H9 (cell line): ENCODE data around the gene RND1. TPM values are rescaled to one million over a fixed set of nuclear protein-coding genes. Genes with fewer than 3 reads are reported as not detected.
"Not testable (repeated sequence)": the region's sequence is repeated elsewhere in the genome, so short reads cannot be mapped to it uniquely, and the experiment has no call there.

Source experiments
- DNase-seq: peaks from one replicate; pipeline ENCODE4 v3.0.0-alpha.2; 2017
- H2AFZ ChIP-seq: one replicate; pipeline ENCODE4 v1.6.1; 2013; ENCODE audit warnings: mild to moderate bottlenecking, low read length, control low read depth, moderate library complexity
- H2AK5ac ChIP-seq: 2 replicates; pipeline ENCODE4 v1.6.1; 2013; ENCODE audit warnings: low read length, control low read depth, mixed read lengths; ENCODE audit not compliant: insufficient read length
- H2BK120ac ChIP-seq: one replicate; pipeline ENCODE4 v1.6.1; 2013; ENCODE audit warnings: low read depth, mild to moderate bottlenecking, low read length, control low read depth, inconsistent platforms; ENCODE audit not compliant: poor library complexity, severe bottlenecking
- H2BK12ac ChIP-seq: 2 replicates; pipeline ENCODE4 v1.6.1; 2013; ENCODE audit warnings: low read length, control low read depth, mixed read lengths, low read depth; ENCODE audit not compliant: insufficient read length
- H2BK15ac ChIP-seq: 2 replicates; pipeline ENCODE4 v1.6.1; 2013; ENCODE audit warnings: low read depth, low read length, control low read depth
- H2BK20ac ChIP-seq: one replicate; pipeline ENCODE4 v1.6.1; 2013; ENCODE audit warnings: low read depth, mild to moderate bottlenecking, low read length, control low read depth, inconsistent platforms; ENCODE audit not compliant: poor library complexity, severe bottlenecking
- H2BK5ac ChIP-seq: 2 replicates; pipeline ENCODE4 v1.6.1; 2013; ENCODE audit warnings: low read length, control low read depth, mixed read lengths; ENCODE audit not compliant: insufficient read length
- H3K14ac ChIP-seq: 2 replicates; pipeline ENCODE4 v1.6.1; 2013; ENCODE audit warnings: low read length, control low read depth; ENCODE audit not compliant: insufficient read depth
- H3K18ac ChIP-seq: 2 replicates; pipeline ENCODE4 v1.6.1; 2013; ENCODE audit warnings: low read depth, mild to moderate bottlenecking, mixed read lengths, low read length, control low read depth; ENCODE audit not compliant: insufficient read length
- H3K23ac ChIP-seq: 2 replicates; pipeline ENCODE4 v1.6.1; 2013; ENCODE audit warnings: low read length, control low read depth, mixed read lengths, low read depth; ENCODE audit not compliant: insufficient read length
- H3K23me2 ChIP-seq: 2 replicates; pipeline ENCODE4 v1.6.1; 2013; ENCODE audit warnings: low read depth, mild to moderate bottlenecking, mixed read lengths, low read length, control low read depth; ENCODE audit not compliant: insufficient read length, poor library complexity, severe bottlenecking
- H3K27ac ChIP-seq: 2 replicates; pipeline ENCODE4 v1.5.1; 2013; ENCODE audit warnings: low read length, control low read depth, mixed read lengths, low read depth; ENCODE audit not compliant: insufficient read length
- H3K27me3 ChIP-seq: 2 replicates; pipeline ENCODE4 v1.6.1; 2013; ENCODE audit warnings: low read length, control low read depth, inconsistent platforms; ENCODE audit not compliant: insufficient read depth
- H3K4ac ChIP-seq: 2 replicates; pipeline ENCODE4 v1.6.1; 2013; ENCODE audit warnings: low read depth, mild to moderate bottlenecking, control low read depth, inconsistent platforms, low read length, moderate library complexity
- H3K4me1 ChIP-seq: 2 replicates; pipeline ENCODE4 v1.6.1; 2013; ENCODE audit warnings: low read length, control low read depth, inconsistent platforms; ENCODE audit not compliant: insufficient read depth
- H3K4me2 ChIP-seq: 2 replicates; pipeline ENCODE4 v1.6.1; 2013; ENCODE audit warnings: low read length, control low read depth, mixed read lengths; ENCODE audit not compliant: insufficient read length, insufficient read depth
- H3K56ac ChIP-seq: 2 replicates; pipeline ENCODE4 v1.6.1; 2013; ENCODE audit warnings: low read depth, mild to moderate bottlenecking, mixed read lengths, low read length, control low read depth; ENCODE audit not compliant: insufficient read length
- H3K79me1 ChIP-seq: 2 replicates; pipeline ENCODE4 v1.6.1; 2013; ENCODE audit warnings: low read depth, mild to moderate bottlenecking, moderate library complexity, low read length, control low read depth, inconsistent platforms; ENCODE audit not compliant: insufficient read depth, poor library complexity, severe bottlenecking
- H3K79me2 ChIP-seq: 2 replicates; pipeline ENCODE4 v1.6.1; 2013; ENCODE audit warnings: low read length, control low read depth, inconsistent platforms; ENCODE audit not compliant: insufficient read depth
- H3K9ac ChIP-seq: 2 replicates; pipeline ENCODE4 v1.6.1; 2013; ENCODE audit warnings: low read length, control low read depth, mixed read lengths; ENCODE audit not compliant: insufficient read length; ENCODE audit errors: extremely low read depth
- H3K9me3 ChIP-seq: one replicate; pipeline ENCODE4 v1.6.1; 2013; ENCODE audit warnings: low read depth, low read length, inconsistent platforms; ENCODE audit not compliant: control insufficient read depth
- H3T11ph ChIP-seq: one replicate; pipeline ENCODE4 v1.6.1; 2013; ENCODE audit warnings: mild to moderate bottlenecking, low read length, control low read depth, inconsistent platforms
- H4K20me1 ChIP-seq: one replicate; pipeline ENCODE4 v1.6.1; 2013; ENCODE audit not compliant: control insufficient read depth, insufficient read length, insufficient read depth
- H4K5ac ChIP-seq: 2 replicates; pipeline ENCODE4 v1.6.1; 2013; ENCODE audit warnings: low read depth, mild to moderate bottlenecking, mixed read lengths, low read length, control low read depth; ENCODE audit not compliant: insufficient read length
- H4K8ac ChIP-seq: replicated peaks from 2 replicates; pipeline ENCODE4 v1.6.1; 2013; ENCODE audit warnings: low read length, control low read depth, mixed read lengths, low read depth; ENCODE audit not compliant: insufficient read length
- H4K91ac ChIP-seq: 2 replicates; pipeline ENCODE4 v1.6.1; 2013; ENCODE audit warnings: low read depth, mild to moderate bottlenecking, moderate library complexity, mixed read lengths, low read length, control low read depth; ENCODE audit not compliant: insufficient read length
- H3K27ac Mint-ChIP-seq, 3 experiments: 2 replicates in 2 of 3; 3 replicates in 1 of 3; pipeline ENCODE4 v1.8.0; 2020 to 2021; ENCODE audit warnings: mixed read lengths in 3 of 3, mild to moderate bottlenecking in 1 of 3, moderate library complexity in 1 of 3
- H3K27me3 Mint-ChIP-seq: 2 replicates; pipeline ENCODE4 v1.8.0; 2021; ENCODE audit warnings: low read depth, mild to moderate bottlenecking, moderate library complexity, mixed read lengths
- H3K36me3 Mint-ChIP-seq, 3 experiments: 2 replicates in 2 of 3; 3 replicates in 1 of 3; pipeline ENCODE4 v1.8.0; 2020 to 2021; ENCODE audit warnings: low read depth in 3 of 3, mixed read lengths in 3 of 3; ENCODE audit not compliant: insufficient read depth in 1 of 3
- H3K4me1 Mint-ChIP-seq, 2 experiments: 2 replicates each; pipeline ENCODE4 v1.8.0; 2020; ENCODE audit warnings: mixed read lengths in 2 of 2
- H3K4me3 Mint-ChIP-seq, 2 experiments: 2 replicates in 1 of 2; 3 replicates in 1 of 2; pipeline ENCODE4 v1.8.0; 2020 to 2021; ENCODE audit warnings: mild to moderate bottlenecking in 2 of 2, mixed read lengths in 2 of 2, moderate library complexity in 1 of 2
- H3K9me3 Mint-ChIP-seq, 2 experiments: 2 replicates in 1 of 2; 3 replicates in 1 of 2; pipeline ENCODE4 v1.8.0; 2020; ENCODE audit warnings: mild to moderate bottlenecking in 2 of 2, mixed read lengths in 2 of 2, moderate library complexity in 1 of 2
- WGBS: extraction: QIAGEN DNeasy Blood & Tissue Kit; methylation state at CpG from one replicate; pipeline ENCODE4 v1.1.7; 2013; ENCODE audit warnings: missing lambda C conversion rate, low lambda C conversion rate, mixed read lengths; ENCODE audit not compliant: insufficient read length; ENCODE audit errors: extremely low coverage; 5-methylcytosine and 5-hydroxymethylcytosine counted together
- total RNA-seq: library from RNA; stranded (reverse); gene quantifications from 2 replicates; pipeline ENCODE4 v1.2.1, GENCODE V29; 2021
- TF ChIP-seq, protein P1 (sequence below): fragments of 200-600 bp; sonication (generic); conservative IDR thresholded peaks from 3 replicates; pipeline ENCODE4 v1.8.0; 2021; ENCODE audit warnings: antibody characterized with exemption, mild to moderate bottlenecking

The RND1 gene
- total RNA-seq, 1 experiment from 2014 or later: 9.7 TPM

DNA sequence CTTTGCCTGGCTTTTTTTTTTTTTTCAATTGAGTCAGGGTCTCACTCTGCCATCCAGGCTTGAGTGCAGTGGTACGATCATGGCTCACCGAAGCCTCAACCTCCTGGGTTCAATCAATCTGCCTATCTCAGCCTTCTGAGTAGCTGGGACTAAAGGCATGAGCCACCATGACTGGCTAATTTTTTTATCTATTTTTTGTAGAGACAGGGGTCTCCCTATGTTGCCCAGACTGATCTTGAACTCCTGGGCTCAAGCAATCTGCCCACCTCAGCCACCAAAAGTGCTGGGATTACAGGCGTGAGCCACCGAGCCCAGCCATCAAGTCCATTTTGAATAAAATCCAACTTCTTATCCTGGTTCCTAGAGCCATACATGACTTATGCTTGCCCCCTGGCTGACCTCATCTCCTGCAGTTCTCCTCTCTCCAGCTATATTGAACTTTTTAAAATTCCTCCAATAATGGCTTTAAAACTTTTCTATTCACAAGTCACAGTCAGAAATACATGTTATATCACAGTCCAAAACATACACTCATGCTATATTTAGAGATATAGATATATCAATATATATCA lies 10.4 kb upstream of the RND1 start:
- Mint-ChIP-seq H3K27ac (no peak overlapping the region), H3K9me3 (no peaks in the 10 kb centered on the region), H3K27me3 (peaks cover 12% of the 10 kb centered on the region), H3K36me3 (no peaks in the 10 kb centered on the region), H3K4me3 (no peak overlapping the region), H3K4me1 (peaks cover 0 to 10% of the 10 kb centered on the region in 2 experiments; a peak in 2 of 4 replicates)
- Histone ChIP-seq H3K79me1 (no peaks in the 10 kb centered on the region), H2AK5ac (no peak overlapping the region), H3K4ac (no peak overlapping the region), H4K5ac (no peak overlapping the region), H3K4me1 (no peaks in the 10 kb centered on the region), H2BK20ac (no peak overlapping the region), H3K79me2 (no peaks in the 10 kb centered on the region), H2BK120ac (no peak overlapping the region), H3K18ac (no peak overlapping the region), H3K9me3 (no peaks in the 10 kb centered on the region), H3K23ac (no peak overlapping the region), H2BK12ac (no peak overlapping the region), H3K4me2 (no peak overlapping the region), H3K23me2 (no peaks in the 10 kb centered on the region), H2BK15ac (no peak overlapping the region), H3K9ac (no peak overlapping the region), H3T11ph (no peak overlapping the region), H3K27me3 (no peaks in the 10 kb centered on the region), H3K56ac (no peak overlapping the region), H3K27ac (no peak overlapping the region), H2AFZ (no peak overlapping the region), H2BK5ac (no peak overlapping the region), H4K20me1 (no peaks in the 10 kb centered on the region), H4K91ac (no peak overlapping the region), H3K14ac (no peak overlapping the region), H4K8ac (no peak overlapping the region)
- WGBS: no CpG with 5 or more reads among the region's 4 CpGs
- TF ChIP-seq, protein P1, sequence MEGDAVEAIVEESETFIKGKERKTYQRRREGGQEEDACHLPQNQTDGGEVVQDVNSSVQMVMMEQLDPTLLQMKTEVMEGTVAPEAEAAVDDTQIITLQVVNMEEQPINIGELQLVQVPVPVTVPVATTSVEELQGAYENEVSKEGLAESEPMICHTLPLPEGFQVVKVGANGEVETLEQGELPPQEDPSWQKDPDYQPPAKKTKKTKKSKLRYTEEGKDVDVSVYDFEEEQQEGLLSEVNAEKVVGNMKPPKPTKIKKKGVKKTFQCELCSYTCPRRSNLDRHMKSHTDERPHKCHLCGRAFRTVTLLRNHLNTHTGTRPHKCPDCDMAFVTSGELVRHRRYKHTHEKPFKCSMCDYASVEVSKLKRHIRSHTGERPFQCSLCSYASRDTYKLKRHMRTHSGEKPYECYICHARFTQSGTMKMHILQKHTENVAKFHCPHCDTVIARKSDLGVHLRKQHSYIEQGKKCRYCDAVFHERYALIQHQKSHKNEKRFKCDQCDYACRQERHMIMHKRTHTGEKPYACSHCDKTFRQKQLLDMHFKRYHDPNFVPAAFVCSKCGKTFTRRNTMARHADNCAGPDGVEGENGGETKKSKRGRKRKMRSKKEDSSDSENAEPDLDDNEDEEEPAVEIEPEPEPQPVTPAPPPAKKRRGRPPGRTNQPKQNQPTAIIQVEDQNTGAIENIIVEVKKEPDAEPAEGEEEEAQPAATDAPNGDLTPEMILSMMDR: no peak
- DNase-seq: no peak

DNA sequence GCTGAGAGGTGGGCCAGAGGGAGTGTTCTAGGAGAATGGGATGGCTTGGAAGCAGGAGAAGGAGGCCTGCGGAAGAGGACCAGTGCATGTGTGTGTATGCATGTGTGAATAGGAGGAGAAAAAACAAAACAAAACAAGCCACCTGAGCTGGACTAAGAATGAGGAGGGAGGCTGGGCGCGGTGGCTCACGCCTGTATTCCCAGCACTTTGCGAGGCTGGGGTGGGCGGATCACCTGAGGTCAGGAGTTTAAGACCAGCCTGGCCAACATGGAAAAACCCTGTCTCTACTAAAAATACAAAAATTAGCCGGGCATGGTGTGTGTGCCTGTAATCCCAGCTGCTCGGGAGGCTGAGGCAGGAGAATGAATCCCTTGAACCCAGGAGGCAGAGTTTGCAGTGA lies 7.9 kb upstream of the RND1 start:
- H3K4me1 ChIP-seq, H3K27me3 ChIP-seq: not testable (repeated sequence)

More for the DNA sequence above, 7.9 kb upstream of the RND1 start:
- not testable (repeated sequence) for H3K9ac ChIP-seq, H3K18ac ChIP-seq, H3K14ac ChIP-seq, H3K23me2 ChIP-seq, H3K79me2 ChIP-seq, H3K27ac ChIP-seq, H2BK120ac ChIP-seq, H3K9me3 ChIP-seq, H3K36me3 Mint-ChIP-seq, H3K27ac Mint-ChIP-seq, H3K4me1 Mint-ChIP-seq, H2BK12ac ChIP-seq, H3K27me3 Mint-ChIP-seq, H2BK15ac ChIP-seq, H4K5ac ChIP-seq, H2AK5ac ChIP-seq, H4K8ac ChIP-seq, H3T11ph ChIP-seq, H4K20me1 ChIP-seq, H4K91ac ChIP-seq, DNase-seq, H3K56ac ChIP-seq, H2BK20ac ChIP-seq, H3K23ac ChIP-seq, H3K4me2 ChIP-seq, H3K4ac ChIP-seq, H2BK5ac ChIP-seq, H2AFZ ChIP-seq, H3K9me3 Mint-ChIP-seq, H3K79me1 ChIP-seq, H3K4me3 Mint-ChIP-seq
- WGBS: no CpG with 5 or more reads among the region's 8 CpGs
